NT2/D1 (cell line): ENCODE data around the gene COL8A1.
"Not testable (repeated sequence)": the region's sequence is repeated elsewhere in the genome, so short reads cannot be mapped to it uniquely, and the experiment has no call there.

Experiments
- SUZ12 ChIP-seq: IDR thresholded peaks from 2 replicates; pipeline ENCODE4 v1.6.1; 2011; ENCODE audit not compliant: insufficient read length, insufficient read depth; ENCODE audit errors: extremely low read depth
- YY1 ChIP-seq: IDR thresholded peaks from 2 replicates; pipeline ENCODE4 v1.6.1; 2011; ENCODE audit not compliant: insufficient read length, insufficient read depth
- ZNF274 ChIP-seq: IDR thresholded peaks from 2 replicates; pipeline ENCODE4 v1.6.1; 2011; ENCODE audit warnings: mild to moderate bottlenecking, low read depth, low read length

DNA sequence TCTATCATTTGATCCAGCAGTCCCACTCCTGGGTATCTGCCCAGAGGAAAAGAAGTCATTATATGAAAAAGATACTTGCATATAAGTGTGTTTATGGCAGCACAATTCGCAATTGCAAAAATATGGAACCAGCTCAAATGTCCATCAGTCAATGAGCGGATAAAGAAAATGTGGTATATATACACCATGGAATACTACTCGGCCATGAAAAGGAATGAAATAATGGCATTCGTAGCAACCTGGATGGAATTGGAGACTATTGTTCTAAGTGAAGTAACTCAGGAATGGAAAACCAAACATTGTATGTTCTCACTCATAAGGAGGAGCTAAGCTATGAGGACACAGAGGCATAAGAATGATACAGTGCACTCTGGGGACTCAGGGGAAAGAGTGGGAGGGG is 203.6 kb downstream of the COL8A1 start:
- TF ChIP-seq ZNF274, YY1, SUZ12: not testable (repeated sequence)
